ENCODE data around the gene MCM3AP.

MCM3AP gene

DNA sequence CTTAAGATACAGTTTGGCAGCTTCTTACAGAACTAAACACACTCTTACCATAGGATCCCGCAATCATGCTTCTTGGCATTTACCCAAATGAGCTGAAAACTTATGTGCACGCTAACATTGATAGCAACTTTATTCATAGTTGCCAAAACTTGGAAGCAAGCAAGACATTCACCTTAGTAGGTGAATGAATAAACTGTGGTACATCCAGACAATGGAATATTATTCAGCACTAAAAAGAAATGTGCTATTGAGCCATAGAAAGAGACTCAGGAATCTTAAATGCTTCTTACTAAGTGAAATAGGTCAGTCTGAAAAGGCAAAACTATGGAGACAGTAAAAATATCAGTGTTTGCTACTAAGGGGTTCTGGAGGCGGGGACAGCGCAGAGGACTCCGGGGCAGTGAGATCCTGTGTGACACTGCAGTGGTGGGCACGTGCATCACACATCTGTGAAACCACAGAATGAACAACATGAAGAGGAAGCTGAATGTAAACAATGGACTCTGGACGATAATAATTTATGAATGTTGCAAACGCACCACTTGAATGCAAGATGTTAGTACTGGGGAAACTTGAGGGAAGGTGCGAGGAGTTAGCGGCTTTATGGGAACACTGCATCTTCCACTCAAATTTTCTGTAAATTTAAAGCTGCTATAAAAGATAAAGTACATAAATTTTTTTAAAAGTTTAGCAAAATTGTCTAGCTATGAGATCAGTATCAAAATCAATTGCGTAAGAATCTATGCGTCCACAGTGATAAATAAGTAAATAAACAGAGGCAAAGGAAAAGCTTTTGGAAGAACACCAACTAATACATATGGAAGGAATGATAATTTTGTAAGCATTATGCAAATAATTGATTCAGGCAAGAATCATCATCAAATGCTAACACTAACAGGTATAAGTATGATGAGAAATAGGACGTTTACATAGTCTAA lies 85.7 kb downstream of the MCM3AP start:
- no peaks in the 10 kb centered on the region for H3K9me3 ChIP-seq (replicated peaks; ENCODE audit: insufficient read depth, low read length)
- H4K20me1 ChIP-seq (ENCODE audit: insufficient read depth, low read length): no peaks in the 10 kb centered on the region
- no peaks in the 10 kb centered on the region for H3K79me2 ChIP-seq (ENCODE audit: low read length)
- H3K9me2 ChIP-seq (replicated peaks; ENCODE audit: insufficient read depth, low read length): no peaks in the 10 kb centered on the region
- no peaks in the 10 kb centered on the region for H3F3A ChIP-seq (ENCODE audit: insufficient read depth, low read length)
- no peak overlapping the region for H3K4me3 ChIP-seq (ENCODE audit: low read length)
- H3K4me1 ChIP-seq (ENCODE audit: low read length): no peaks in the 10 kb centered on the region
- H2AFZ ChIP-seq (ENCODE audit: low read length): no peak overlapping the region
- DNase-seq: no peak
- H3K9ac ChIP-seq (ENCODE audit: low read length): no peak overlapping the region
- no peak for TF ChIP-seq EZH2 (optimal IDR thresholded peaks at IDR 0.05; ENCODE audit: low read depth, low read length)
- H3K36me3 ChIP-seq (replicated peaks; ENCODE audit: insufficient read depth, low read length): peaks cover 27% of the 10 kb centered on the region
- no peaks in the 10 kb centered on the region for H3K27me3 ChIP-seq (replicated peaks; ENCODE audit: insufficient read depth, low read length)
- H3K27ac ChIP-seq (ENCODE audit: low read length): no peak overlapping the region
- H3K4me2 ChIP-seq (ENCODE audit: low read depth, low read length): no peak overlapping the region

DNA sequence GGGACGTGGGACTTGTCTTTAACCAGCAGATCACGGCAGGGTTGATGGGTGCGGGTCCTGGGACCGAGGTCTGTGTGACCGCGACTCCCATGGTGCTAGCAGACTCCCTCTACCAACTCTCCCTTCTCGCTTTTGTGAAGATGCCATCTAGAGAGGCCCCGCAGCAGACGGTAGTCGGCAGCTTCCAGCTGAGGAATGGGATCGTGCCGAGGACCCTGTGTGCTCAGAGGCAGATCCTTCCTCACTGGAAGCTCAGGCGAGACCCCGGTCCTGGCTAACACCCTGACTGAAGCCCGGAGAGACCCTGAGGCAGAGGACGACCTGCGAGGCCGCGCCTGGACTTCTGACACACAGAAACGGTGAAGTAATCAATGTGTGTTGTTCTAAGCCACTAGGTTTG lies 88.7 kb downstream of the MCM3AP start:
- Histone ChIP-seq H3F3A (ENCODE audit: insufficient read depth, low read length) (no peaks in the 10 kb centered on the region), H3K36me3 (replicated peaks; ENCODE audit: insufficient read depth, low read length) (peaks cover 30% of the 10 kb centered on the region), H3K4me2 (ENCODE audit: low read depth, low read length) (no peak overlapping the region), H3K79me2 (ENCODE audit: low read length) (no peaks in the 10 kb centered on the region), H3K9ac (ENCODE audit: low read length) (no peak overlapping the region), H3K27ac (ENCODE audit: low read length) (no peak overlapping the region), H3K9me3 (replicated peaks; ENCODE audit: insufficient read depth, low read length) (no peaks in the 10 kb centered on the region), H2AFZ (ENCODE audit: low read length) (no peak overlapping the region), H3K9me2 (replicated peaks; ENCODE audit: insufficient read depth, low read length) (no peaks in the 10 kb centered on the region), H4K20me1 (ENCODE audit: insufficient read depth, low read length) (no peaks in the 10 kb centered on the region), H3K27me3 (replicated peaks; ENCODE audit: insufficient read depth, low read length) (no peaks in the 10 kb centered on the region), H3K4me3 (ENCODE audit: low read length) (no peak overlapping the region), H3K4me1 (ENCODE audit: low read length) (no peaks in the 10 kb centered on the region)
- TF ChIP-seq, protein P1, sequence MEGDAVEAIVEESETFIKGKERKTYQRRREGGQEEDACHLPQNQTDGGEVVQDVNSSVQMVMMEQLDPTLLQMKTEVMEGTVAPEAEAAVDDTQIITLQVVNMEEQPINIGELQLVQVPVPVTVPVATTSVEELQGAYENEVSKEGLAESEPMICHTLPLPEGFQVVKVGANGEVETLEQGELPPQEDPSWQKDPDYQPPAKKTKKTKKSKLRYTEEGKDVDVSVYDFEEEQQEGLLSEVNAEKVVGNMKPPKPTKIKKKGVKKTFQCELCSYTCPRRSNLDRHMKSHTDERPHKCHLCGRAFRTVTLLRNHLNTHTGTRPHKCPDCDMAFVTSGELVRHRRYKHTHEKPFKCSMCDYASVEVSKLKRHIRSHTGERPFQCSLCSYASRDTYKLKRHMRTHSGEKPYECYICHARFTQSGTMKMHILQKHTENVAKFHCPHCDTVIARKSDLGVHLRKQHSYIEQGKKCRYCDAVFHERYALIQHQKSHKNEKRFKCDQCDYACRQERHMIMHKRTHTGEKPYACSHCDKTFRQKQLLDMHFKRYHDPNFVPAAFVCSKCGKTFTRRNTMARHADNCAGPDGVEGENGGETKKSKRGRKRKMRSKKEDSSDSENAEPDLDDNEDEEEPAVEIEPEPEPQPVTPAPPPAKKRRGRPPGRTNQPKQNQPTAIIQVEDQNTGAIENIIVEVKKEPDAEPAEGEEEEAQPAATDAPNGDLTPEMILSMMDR (IDR thresholded peaks at IDR 0.05; ENCODE audit: low read length): no peak
- TF ChIP-seq EZH2phosphoT487 (IDR thresholded peaks at IDR 0.05; ENCODE audit: low read length) (no peak), EZH2 (optimal IDR thresholded peaks at IDR 0.05; ENCODE audit: low read depth, low read length) (no peak)
- no peak for DNase-seq

DNA sequence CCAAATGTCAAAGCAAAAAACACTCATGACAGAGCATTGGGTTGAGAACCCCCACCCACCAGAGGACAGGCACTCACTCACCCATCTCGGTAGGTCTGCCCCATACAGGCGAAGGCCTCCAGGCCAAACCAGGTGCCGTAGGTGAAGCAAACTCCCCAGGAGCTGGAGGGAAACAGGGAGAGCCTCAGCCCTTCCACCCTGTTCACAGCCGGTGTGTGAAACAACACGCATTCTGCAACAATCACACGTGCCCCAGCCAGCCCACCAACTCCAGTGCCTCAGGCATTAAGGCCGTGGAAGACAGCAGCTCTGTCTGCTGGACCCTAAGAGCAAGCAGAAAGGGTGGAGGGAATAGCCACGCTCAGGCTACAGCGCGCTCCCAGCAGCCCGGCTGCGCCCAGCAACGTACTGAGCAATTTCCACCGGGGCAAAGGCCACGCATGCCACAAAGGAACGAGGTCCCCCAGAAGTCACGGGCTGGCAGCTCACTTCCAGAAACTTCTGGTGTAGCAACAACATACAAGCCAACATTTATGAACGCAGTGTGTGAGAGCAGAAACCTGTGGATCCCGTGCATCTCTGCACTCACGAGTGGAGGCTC lies 89.7 kb downstream of the MCM3AP start:
- no peak overlapping the region for H3K4me2 ChIP-seq (ENCODE audit: low read depth, low read length)
- DNase-seq: no peak
- H3K9me2 ChIP-seq (replicated peaks; ENCODE audit: insufficient read depth, low read length): no peaks in the 10 kb centered on the region
- H3K4me3 ChIP-seq (ENCODE audit: low read length): no peak overlapping the region
- H3K4me1 ChIP-seq (ENCODE audit: low read length): no peaks in the 10 kb centered on the region
- no peak overlapping the region for H3K27ac ChIP-seq (ENCODE audit: low read length)
- H3F3A ChIP-seq (ENCODE audit: insufficient read depth, low read length): no peaks in the 10 kb centered on the region
- TF ChIP-seq EZH2 (optimal IDR thresholded peaks at IDR 0.05; ENCODE audit: low read depth, low read length): no peak
- no peak for TF ChIP-seq EZH2phosphoT487 (IDR thresholded peaks at IDR 0.05; ENCODE audit: low read length)
- TF ChIP-seq, protein P1 (IDR thresholded peaks at IDR 0.05; ENCODE audit: low read length): no peak
- H3K9me3 ChIP-seq (replicated peaks; ENCODE audit: insufficient read depth, low read length): no peaks in the 10 kb centered on the region
- H3K36me3 ChIP-seq (replicated peaks; ENCODE audit: insufficient read depth, low read length): peaks cover 29% of the 10 kb centered on the region
- no peak overlapping the region for H2AFZ ChIP-seq (ENCODE audit: low read length)
- no peak overlapping the region for H3K9ac ChIP-seq (ENCODE audit: low read length)
- H3K79me2 ChIP-seq (ENCODE audit: low read length): no peaks in the 10 kb centered on the region
- H3K27me3 ChIP-seq (replicated peaks; ENCODE audit: insufficient read depth, low read length): no peaks in the 10 kb centered on the region
- no peaks in the 10 kb centered on the region for H4K20me1 ChIP-seq (ENCODE audit: insufficient read depth, low read length)
